Stomach (tissue), 19 donors: ENCODE data around the gene PRDX3. TPM values are rescaled to one million over a fixed set of nuclear protein-coding genes. Genes with fewer than 3 reads are reported as not detected.
A peak's percentile ranks its signal among the peaks of the same experiment; 100 is the strongest.

Source experiments
- DNase-seq, 2 donors: peaks; one replicate each; pipeline versions ENCODE4 v3.0.0 to v3.0.0-alpha.2; 2013 to 2019
- H3K27ac ChIP-seq, 5 donors: fragments of 200-600 bp in 4 of 5; sonication (generic) in 4 of 5; one replicate each; pipeline ENCODE4 v1.5.1; 2013 to 2019; ENCODE audit warnings: mild to moderate bottlenecking in 1 of 5, moderate library complexity in 1 of 5
- H3K27me3 ChIP-seq, 3 donors: fragments of 200-600 bp; sonication (generic); one replicate each; pipeline ENCODE4 v1.5.1; 2017 to 2019; ENCODE audit warnings: mixed run types in 1 of 3
- H3K36me3 ChIP-seq, 4 donors: fragments of 200-600 bp; sonication (generic); 1 replicate in 3 of 4; 2 replicates in 1 of 4; pipeline ENCODE4 v1.5.1; 2016 to 2019
- H3K4me1 ChIP-seq, 4 donors: fragments of 200-600 bp; sonication (generic); one replicate each; pipeline ENCODE4 v1.5.1; 2016 to 2019
- H3K4me3 ChIP-seq, 4 donors: fragments of 200-600 bp; sonication (generic) in 3 of 4; one replicate each; pipeline ENCODE4 v1.5.1; 2016 to 2019; ENCODE audit warnings: mild to moderate bottlenecking in 1 of 4
- H3K9me3 ChIP-seq, 4 donors: fragments of 200-600 bp; sonication (generic); one replicate each; pipeline ENCODE4 v1.5.1; 2016 to 2019
- EP300 ChIP-seq: sonication (generic); formaldehyde crosslinking; IDR thresholded peaks from one replicate; pipeline ENCODE4 v1.6.1; 2017; ENCODE audit warnings: antibody characterized with exemption
- POLR2A ChIP-seq, 4 donors: fragments of 450-650 bp; IDR thresholded peaks; one replicate each; pipeline ENCODE4 v1.6.1; 2016; ENCODE audit warnings: antibody characterized with exemption in 4 of 4, control low read depth in 2 of 4, mild to moderate bottlenecking in 1 of 4, moderate library complexity in 1 of 4
- POLR2AphosphoS5 ChIP-seq, 3 donors: sonication (generic); formaldehyde crosslinking; IDR thresholded peaks; one replicate each; pipeline ENCODE4 v1.6.1; 2016; ENCODE audit warnings: antibody characterized with exemption in 3 of 3
- WGBS, 5 donors: extraction: QIAGEN DNeasy Blood & Tissue Kit in 3 of 5; methylation state at CpG; one replicate each; pipeline versions ENCODE4 v1.1.5 to v1.1.7; 2013 to 2018; 5-methylcytosine and 5-hydroxymethylcytosine counted together
- intact Hi-C: fragments of 100-400 bp; cut with DNase I; formaldehyde crosslinking; loops from one replicate; pipeline ENCODE4 v1.15.1; 2023; ENCODE audit warnings: low total_unique reads
- long read RNA-seq, 10 donors: transcript quantifications; one replicate each; lab custom pipeline, GENCODE V29; 2026
- polyA plus RNA-seq, 3 donors: library from polyadenylated mRNA; stranded (reverse); fragments of 200-250 nt; gene quantifications; one replicate each; pipeline ENCODE4 v1.2.3, GENCODE V29; 2013
- total RNA-seq, 5 donors: library from RNA; depleted of rRNA; stranded (reverse); fragments of >200 nt; gene quantifications; one replicate each; pipeline versions ENCODE4 v1.1.0 to v1.2.3, GENCODE V29; 2014 to 2016
- TF ChIP-seq, protein P1 (sequence below), 7 experiments: fragments of 450-650 bp in 4 of 7; fragments of 200-600 bp in 3 of 7; sonication (generic) in 3 of 7; IDR thresholded peaks; one replicate each; pipeline ENCODE4 v1.5.1; 2016 to 2019; ENCODE audit warnings: antibody characterized with exemption in 7 of 7, control low read depth in 2 of 7, mild to moderate bottlenecking in 1 of 7
- donor health status: healthy with polysubstance abuse.
- donor health status: Bipolar disorder and iron deficiency.
- donor health status: healthy.

PRDX3 gene
- total RNA-seq, result 100 to 1,000 TPM in 2 of 5 donors, 10 to 100 TPM in 3; 11.9 to 163 (median 91.7) TPM
- 100 to 1,000 TPM in 2 of 3 donors, 10 to 100 TPM in 1; 88.9 to 146 (median 144) TPM for polyA plus RNA-seq
- long read RNA-seq, donor 1, transcript PRDX3-201 (7 exons, 1,591 nt), result major isoform, 30 of 32 reads
- long read RNA-seq, donor 1, partial matches to known transcripts, result 0 of 32 reads
- long read RNA-seq, donor 1, other reads (novel, unspliced or antisense), result 0 of 32 reads
- long read RNA-seq, donor 2, transcript PRDX3-201 (7 exons, 1,591 nt), result major isoform, 59 of 67 reads
- long read RNA-seq, donor 2, partial matches to known transcripts, result 7 of 67 reads
- long read RNA-seq, donor 2, other reads (novel, unspliced or antisense), result 0 of 67 reads
- long read RNA-seq, donor 3, transcript PRDX3-201 (7 exons, 1,591 nt), result major isoform, 61 of 65 reads
- long read RNA-seq, donor 3, partial matches to known transcripts, result 0 of 65 reads
- long read RNA-seq, donor 3, other reads (novel, unspliced or antisense), result 0 of 65 reads
- long read RNA-seq, donor 4, transcript PRDX3-201 (7 exons, 1,591 nt), result major isoform, 15 of 15 reads
- long read RNA-seq, donor 4, partial matches to known transcripts, result 0 of 15 reads
- long read RNA-seq, donor 4, other reads (novel, unspliced or antisense), result 0 of 15 reads
- long read RNA-seq, donor 5, transcript PRDX3-201 (7 exons, 1,591 nt), result major isoform, 75 of 85 reads
- long read RNA-seq, donor 5, partial matches to known transcripts, result 8 of 85 reads
- long read RNA-seq, donor 5, other reads (novel, unspliced or antisense), result 0 of 85 reads
- long read RNA-seq, donor 6, transcript PRDX3-203 (2 exons, 2,277 nt), result minor isoform, 7 of 215 reads
- long read RNA-seq, donor 6, transcript PRDX3-201 (7 exons, 1,591 nt), result major isoform, 179 of 215 reads
- long read RNA-seq, donor 6, partial matches to known transcripts, result 29 of 215 reads
- long read RNA-seq, donor 6, other reads (novel, unspliced or antisense), result 0 of 215 reads
- long read RNA-seq, donor 7, transcript PRDX3-203 (2 exons, 2,277 nt), result minor isoform, 7 of 113 reads
- long read RNA-seq, donor 7, transcript PRDX3-201 (7 exons, 1,591 nt), result major isoform, 98 of 113 reads
- long read RNA-seq, donor 7, partial matches to known transcripts, result 7 of 113 reads
- long read RNA-seq, donor 7, other reads (novel, unspliced or antisense), result 0 of 113 reads
- long read RNA-seq, donor 8, transcript PRDX3-201 (7 exons, 1,591 nt), result major isoform, 97 of 103 reads
- long read RNA-seq, donor 8, partial matches to known transcripts, result 5 of 103 reads
- long read RNA-seq, donor 8, other reads (novel, unspliced or antisense), result 0 of 103 reads
- long read RNA-seq, donor 9, transcript PRDX3-201 (7 exons, 1,591 nt), result major isoform, 48 of 62 reads
- long read RNA-seq, donor 9, partial matches to known transcripts, result 11 of 62 reads
- long read RNA-seq, donor 9, other reads (novel, unspliced or antisense), result 0 of 62 reads
- long read RNA-seq, donor 10, transcript PRDX3-201 (7 exons, 1,591 nt), result major isoform, 36 of 38 reads
- long read RNA-seq, donor 10, partial matches to known transcripts, result 0 of 38 reads
- long read RNA-seq, donor 10, other reads (novel, unspliced or antisense), result 0 of 38 reads

DNA sequence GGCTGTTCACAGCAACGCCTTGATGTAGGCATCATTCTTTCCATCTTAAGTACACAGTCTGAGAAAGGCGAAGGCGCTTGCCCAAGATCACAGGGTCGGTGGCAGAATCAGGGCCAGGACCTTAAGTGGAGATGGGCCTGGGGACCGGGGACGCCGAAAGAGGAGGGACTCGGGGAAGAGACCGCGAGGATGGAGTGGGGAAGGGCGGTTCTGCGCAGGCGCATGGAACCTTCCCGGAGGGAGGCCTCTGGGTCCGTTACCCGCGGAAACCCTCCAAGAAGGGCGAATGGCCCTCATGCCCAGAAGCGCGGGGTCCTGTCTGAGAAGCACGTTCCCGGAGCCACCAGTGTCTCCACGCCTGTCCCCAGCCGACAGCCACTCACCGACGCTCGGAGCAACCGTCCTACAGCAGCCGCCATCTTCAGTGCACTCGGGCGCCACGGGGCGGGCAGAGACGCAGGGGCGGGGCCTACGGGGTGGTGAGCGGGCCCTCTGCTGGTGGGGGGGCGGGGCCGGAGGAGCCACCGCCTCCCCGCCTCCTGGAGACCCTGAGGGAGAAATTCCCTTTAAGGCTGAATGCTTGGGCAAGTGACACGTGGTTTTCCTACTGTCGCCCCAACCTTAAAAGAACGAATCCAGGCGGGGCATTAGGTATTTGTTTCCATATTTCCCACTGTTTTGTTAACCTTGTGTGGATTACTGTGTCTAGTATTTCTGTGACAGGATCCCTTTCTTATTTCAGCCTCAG lies at the start of gene PRDX3:
Gene PRDX3, minus strand, starts transcription at position 441 of the 748 bp plus-strand sequence. Its CDS starts 22 bp downstream, at position 419.
- Histone ChIP-seq H3K4me1 (peaks cover 9 to 44% (median 29%) of the 10 kb centered on the region in 4 donors), H3K36me3 (peaks cover 13 to 33% (median 24%) of the 10 kb centered on the region in 4 donors), H3K4me3 (peak within 1 kb of the TSS; percentile 54 to 94 (median 84)), H3K27ac (peak within 1 kb of the TSS; percentile 86 to 96 (median 94)), H3K27me3 (no peaks in the 10 kb centered on the region), H3K9me3 (no peaks in the 10 kb centered on the region)
- TF ChIP-seq POLR2A (IDR thresholded peaks at IDR 0.05) (peak in 2 of 4 donors; percentile 6 to 43), POLR2AphosphoS5 (IDR thresholded peaks at IDR 0.05) (peak; percentile 3 to 93 (median 85)), EP300 (no peak)
- TF ChIP-seq, protein P1, sequence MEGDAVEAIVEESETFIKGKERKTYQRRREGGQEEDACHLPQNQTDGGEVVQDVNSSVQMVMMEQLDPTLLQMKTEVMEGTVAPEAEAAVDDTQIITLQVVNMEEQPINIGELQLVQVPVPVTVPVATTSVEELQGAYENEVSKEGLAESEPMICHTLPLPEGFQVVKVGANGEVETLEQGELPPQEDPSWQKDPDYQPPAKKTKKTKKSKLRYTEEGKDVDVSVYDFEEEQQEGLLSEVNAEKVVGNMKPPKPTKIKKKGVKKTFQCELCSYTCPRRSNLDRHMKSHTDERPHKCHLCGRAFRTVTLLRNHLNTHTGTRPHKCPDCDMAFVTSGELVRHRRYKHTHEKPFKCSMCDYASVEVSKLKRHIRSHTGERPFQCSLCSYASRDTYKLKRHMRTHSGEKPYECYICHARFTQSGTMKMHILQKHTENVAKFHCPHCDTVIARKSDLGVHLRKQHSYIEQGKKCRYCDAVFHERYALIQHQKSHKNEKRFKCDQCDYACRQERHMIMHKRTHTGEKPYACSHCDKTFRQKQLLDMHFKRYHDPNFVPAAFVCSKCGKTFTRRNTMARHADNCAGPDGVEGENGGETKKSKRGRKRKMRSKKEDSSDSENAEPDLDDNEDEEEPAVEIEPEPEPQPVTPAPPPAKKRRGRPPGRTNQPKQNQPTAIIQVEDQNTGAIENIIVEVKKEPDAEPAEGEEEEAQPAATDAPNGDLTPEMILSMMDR (IDR thresholded peaks at IDR 0.05), result peak in 3 of 7 experiments; percentile 10 to 42 (median 17)
- intact Hi-C loops, result no loop called here
- WGBS, 5 donors, result 0 to 1% (median 0%) methylated on average over 14 to 45 of the region's 45 CpGs
- peak; percentile 93 to 98 for DNase-seq

DNA sequence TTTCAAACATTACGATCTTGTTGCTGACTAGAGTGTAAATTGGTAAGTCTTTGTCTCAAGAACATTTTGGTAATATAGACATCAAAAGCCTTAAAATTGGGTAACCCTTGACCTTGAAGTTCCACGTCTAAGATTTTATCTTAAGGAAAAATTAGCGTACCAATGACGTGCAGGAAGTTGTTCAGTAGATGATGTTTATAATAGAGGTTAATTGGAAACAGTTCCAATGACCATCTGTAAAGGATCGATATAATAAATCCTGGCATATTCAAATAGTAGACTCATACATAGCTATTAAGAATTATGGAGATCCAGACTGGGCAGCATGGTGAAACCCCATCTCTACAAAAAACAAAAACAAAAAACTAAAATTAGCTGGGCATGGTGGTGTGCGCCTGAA lies 49.2 kb upstream of the PRDX3 start:
- H3K9me3 ChIP-seq, result no peaks in the 10 kb centered on the region
- DNase-seq, result no peak
- H3K4me1 ChIP-seq, result peaks cover 24 to 38% (median 35%) of the 10 kb centered on the region in 4 donors
- 83 to 88% (median 87%) methylated on average over 6 of the region's 6 CpGs for WGBS, 5 donors
- H3K27me3 ChIP-seq, result no peaks in the 10 kb centered on the region
- no peaks in the 10 kb centered on the region for H3K36me3 ChIP-seq
- intact Hi-C loops, result no loop called here
- no peak for TF ChIP-seq EP300
- TF ChIP-seq POLR2A (IDR thresholded peaks at IDR 0.05), result no peak
- TF ChIP-seq POLR2AphosphoS5 (IDR thresholded peaks at IDR 0.05), result no peak
- TF ChIP-seq, protein P1 (IDR thresholded peaks at IDR 0.05), result no peak
- no peak overlapping the region for H3K27ac ChIP-seq
- no peak overlapping the region for H3K4me3 ChIP-seq

DNA sequence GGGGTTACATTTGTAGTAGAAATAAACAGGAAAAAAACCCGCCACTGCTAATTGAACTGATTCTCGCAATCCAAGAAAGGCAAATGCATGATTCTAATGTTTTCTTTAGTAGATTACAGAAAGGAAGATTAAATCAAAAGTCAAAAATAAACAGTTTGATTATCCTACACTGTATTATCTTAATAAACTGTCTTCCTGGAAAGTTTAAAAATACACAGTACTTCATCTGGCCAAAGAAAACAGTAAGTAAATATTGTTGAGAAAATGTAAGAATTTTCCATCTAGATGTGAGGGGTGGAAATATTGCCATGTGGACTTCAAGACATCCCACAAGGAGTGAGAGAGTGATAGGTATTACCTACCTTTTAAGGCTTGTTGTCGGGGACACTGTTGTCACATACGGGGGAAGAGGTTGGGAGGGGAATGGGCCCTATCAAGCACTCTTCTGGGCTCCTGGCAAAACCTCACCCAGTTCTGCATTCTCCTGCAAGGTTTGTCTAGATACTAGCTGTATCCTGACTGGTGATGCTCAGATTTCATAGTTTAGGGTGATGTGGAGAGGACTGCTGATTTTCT lies 46.6 kb upstream of the PRDX3 start:
- H3K9me3 ChIP-seq, result no peaks in the 10 kb centered on the region
- peak overlapping the region in 2 of 5 donors; percentile 49 to 91 for H3K27ac ChIP-seq
- WGBS, 5 donors, result 25 to 59% (median 47%) methylated on average over 4 of the region's 4 CpGs
- no peaks in the 10 kb centered on the region for H3K27me3 ChIP-seq
- intact Hi-C loops, result no loop called here
- H3K36me3 ChIP-seq, result no peaks in the 10 kb centered on the region
- TF ChIP-seq POLR2AphosphoS5 (IDR thresholded peaks at IDR 0.05), result no peak
- no peak for TF ChIP-seq EP300
- no peak for TF ChIP-seq POLR2A (IDR thresholded peaks at IDR 0.05)
- TF ChIP-seq, protein P1 (IDR thresholded peaks at IDR 0.05), result no peak
- no peak for DNase-seq
- H3K4me3 ChIP-seq, result no peak overlapping the region
- H3K4me1 ChIP-seq, result peaks cover 42 to 54% (median 53%) of the 10 kb centered on the region in 4 donors
